Psoas muscle (tissue), 8 donors: Measurements from ENCODE around the gene PYGO2. TPM values are rescaled to one million over a fixed set of nuclear protein-coding genes. Genes with fewer than 3 reads are reported as not detected.

ENCODE experiments used
- ATAC-seq, 4 donors: fragments of 200-7000 bp; cut with Tn5 transposase; one replicate each; pipeline ENCODE4 v1.9.1; 2020; ENCODE audit warnings: moderate library complexity in 3 of 4, mild to moderate bottlenecking in 2 of 4
- DNase-seq, 2 donors: peaks; one replicate each; pipeline ENCODE4 v3.0.0-alpha.2; 2020
- H3K27ac ChIP-seq: fragments of 200-600 bp; one replicate; pipeline ENCODE4 v1.8.0; 2022
- H3K27me3 ChIP-seq, 3 donors: fragments of 200-600 bp in 1 of 3; one replicate each; pipeline versions ENCODE4 v1.6.1 to v1.8.0; 2013 to 2022; ENCODE audit warnings: low read length in 2 of 3, mild to moderate bottlenecking in 2 of 3, moderate library complexity in 1 of 3; ENCODE audit not compliant: insufficient read depth in 3 of 3
- H3K36me3 ChIP-seq, 2 donors: fragments of 200-600 bp in 1 of 2; one replicate each; pipeline versions ENCODE4 v1.6.1 to v1.8.0; 2013 to 2022; ENCODE audit warnings: low read depth in 1 of 2, mild to moderate bottlenecking in 1 of 2, moderate library complexity in 1 of 2; ENCODE audit not compliant: insufficient read depth in 1 of 2
- H3K4me1 ChIP-seq: fragments of 200-600 bp; one replicate; pipeline ENCODE4 v1.8.0; 2022
- H3K4me3 ChIP-seq: fragments of 200-600 bp; one replicate; pipeline ENCODE4 v1.8.0; 2022; ENCODE audit warnings: mild to moderate bottlenecking
- H3K9me3 ChIP-seq: fragments of 200-600 bp; one replicate; pipeline ENCODE4 v1.8.0; 2022
- WGBS, 3 donors: extraction: QIAGEN DNeasy Blood & Tissue Kit; methylation state at CpG; one replicate each; pipeline versions ENCODE4 v1.1.6 to v1.1.7; 2013; 5-methylcytosine and 5-hydroxymethylcytosine counted together
- intact Hi-C, 2 donors: fragments of 100-400 bp; cut with DNase I; formaldehyde crosslinking; loops; one replicate each; pipeline versions ENCODE4 v1.11.0 to v1.14.2; 2022
- polyA plus RNA-seq, 3 donors: library from polyadenylated mRNA; stranded (reverse); fragments of 200-250 nt; gene quantifications; one replicate each; pipeline ENCODE4 v1.2.3, GENCODE V29; 2013
- total RNA-seq, 4 donors: library from RNA; stranded (reverse); fragmentation: NEBNext Ultra II Directional in 2 of 4; extraction: Animal tissue kit (Norgen Biotek cat#: 25700) in 2 of 4; gene quantifications; one replicate each; pipeline versions ENCODE4 v1.2.1 to v1.2.4, GENCODE V29; 2021 to 2023
- TF ChIP-seq, protein P1 (sequence below): fragments of 200-600 bp; IDR thresholded peaks from one replicate; pipeline ENCODE4 v1.8.0; 2022; ENCODE audit warnings: antibody characterized with exemption
- donor health status: healthy with polysubstance abuse.
- donor health status: DM: no; HTN: no; CAD: no; lungs with moderate emphysema.
- donor health status: Bipolar disorder and iron deficiency.
- donor health status: healthy.
- donor health status: DM: yes; HTN: yes; CAD: no.
- donor health status: DM: no; HTN: no; CAD: no.
- donor health status: DM: no; HTN: no; CAD: no.
- donor health status: DM: yes; HTN: yes; CAD: no.

The PYGO2 gene
- total and polyA plus RNA-seq, 7 donors, result 13.1 to 24.0 (median 16.9) TPM

DNA sequence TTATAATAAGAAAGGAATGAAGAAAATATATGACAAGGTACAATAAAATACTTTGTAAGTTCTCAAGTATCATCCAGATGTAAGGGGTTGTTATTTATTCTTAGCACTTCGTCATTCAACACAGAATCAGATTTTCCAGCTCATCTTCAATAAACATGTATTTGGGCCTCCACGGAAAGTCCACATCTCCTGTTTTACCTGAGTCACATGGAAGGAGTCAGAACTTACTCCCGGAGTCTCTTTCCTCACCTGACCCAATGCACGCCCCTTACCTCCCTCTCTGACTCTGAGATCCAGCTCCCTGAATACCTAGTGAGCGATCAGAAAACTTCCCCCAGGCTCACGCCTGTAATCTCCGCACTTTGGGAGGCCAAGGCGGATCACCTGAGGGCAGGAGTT lies 23.6 kb downstream of the PYGO2 start:
- intact Hi-C loops, result loop anchor here in 1 of 2 donors (10.0 kb wide), 1 partner anchor 373 kb away; the partner anchor contains the start of gene CHRNB2
- ATAC-seq (no peak), DNase-seq (no peak)
- H3K4me3 ChIP-seq, result peak overlapping the region; percentile 76
- H3K36me3 ChIP-seq, result peaks cover 0 to 6% of the 10 kb centered on the region in 2 donors
- H3K9me3 ChIP-seq, result no peaks in the 10 kb centered on the region
- H3K27ac ChIP-seq, result peak overlapping the region; percentile 95
- 85 to 94% (median 87%) methylated on average over 8 of the region's 8 CpGs for WGBS, 3 donors
- peaks cover 4% of the 10 kb centered on the region for H3K4me1 ChIP-seq
- H3K27me3 ChIP-seq, result no peaks in the 10 kb centered on the region
- TF ChIP-seq, protein P1, sequence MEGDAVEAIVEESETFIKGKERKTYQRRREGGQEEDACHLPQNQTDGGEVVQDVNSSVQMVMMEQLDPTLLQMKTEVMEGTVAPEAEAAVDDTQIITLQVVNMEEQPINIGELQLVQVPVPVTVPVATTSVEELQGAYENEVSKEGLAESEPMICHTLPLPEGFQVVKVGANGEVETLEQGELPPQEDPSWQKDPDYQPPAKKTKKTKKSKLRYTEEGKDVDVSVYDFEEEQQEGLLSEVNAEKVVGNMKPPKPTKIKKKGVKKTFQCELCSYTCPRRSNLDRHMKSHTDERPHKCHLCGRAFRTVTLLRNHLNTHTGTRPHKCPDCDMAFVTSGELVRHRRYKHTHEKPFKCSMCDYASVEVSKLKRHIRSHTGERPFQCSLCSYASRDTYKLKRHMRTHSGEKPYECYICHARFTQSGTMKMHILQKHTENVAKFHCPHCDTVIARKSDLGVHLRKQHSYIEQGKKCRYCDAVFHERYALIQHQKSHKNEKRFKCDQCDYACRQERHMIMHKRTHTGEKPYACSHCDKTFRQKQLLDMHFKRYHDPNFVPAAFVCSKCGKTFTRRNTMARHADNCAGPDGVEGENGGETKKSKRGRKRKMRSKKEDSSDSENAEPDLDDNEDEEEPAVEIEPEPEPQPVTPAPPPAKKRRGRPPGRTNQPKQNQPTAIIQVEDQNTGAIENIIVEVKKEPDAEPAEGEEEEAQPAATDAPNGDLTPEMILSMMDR, result no peak

DNA sequence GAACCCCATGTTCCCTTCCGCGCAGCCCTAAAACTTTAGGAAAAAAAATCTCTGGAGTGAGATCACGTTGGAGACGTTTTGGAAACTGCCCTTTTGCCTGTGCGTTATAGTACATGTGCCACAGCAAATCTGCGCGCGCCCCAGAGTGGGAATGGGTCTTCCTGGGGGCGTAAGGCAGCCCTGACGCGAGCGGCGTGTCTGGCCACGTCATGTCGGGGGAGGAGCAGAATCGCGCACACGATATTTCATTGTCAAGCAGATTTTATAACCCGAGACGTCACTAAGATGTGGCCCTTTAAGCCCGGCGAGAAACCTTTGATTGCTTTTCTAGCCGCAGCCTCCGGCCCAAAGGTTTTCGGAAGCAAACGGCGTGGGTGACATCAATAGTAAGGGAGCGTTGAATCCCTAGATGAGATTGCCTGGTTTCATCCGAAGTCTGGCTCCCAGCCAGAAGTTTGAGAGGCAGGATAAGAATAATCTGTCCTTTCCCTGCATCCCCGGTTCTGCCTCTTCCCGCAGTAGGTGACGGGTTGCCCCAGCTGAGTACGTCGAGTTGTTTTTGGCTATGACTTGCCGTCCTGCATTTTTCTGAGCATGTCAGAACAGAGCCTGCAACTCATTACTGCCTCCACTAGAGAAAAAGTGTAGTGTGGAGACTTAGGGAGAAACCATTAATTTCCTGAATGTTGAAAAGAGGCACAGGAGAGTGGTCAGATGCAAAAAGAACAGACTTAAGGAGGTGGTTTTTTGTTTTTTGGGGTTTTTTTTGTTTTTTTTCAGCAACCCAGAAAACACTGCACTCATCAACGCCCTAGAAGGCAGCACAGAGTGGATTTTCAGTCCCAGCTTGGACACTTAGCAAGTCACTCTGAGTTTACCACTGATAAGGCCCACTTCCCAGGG lies 24.2 kb downstream of the PYGO2 start:
- peak; percentile 85 to 90 (median 86) for ATAC-seq
- peak; percentile 91 to 96 for DNase-seq
- Histone ChIP-seq H3K4me3 (peak overlapping the region; percentile 76), H3K27me3 (no peaks in the 10 kb centered on the region), H3K27ac (peak overlapping the region; percentile 95), H3K9me3 (no peaks in the 10 kb centered on the region), H3K4me1 (peaks cover 4% of the 10 kb centered on the region), H3K36me3 (peaks cover 0 to 4% of the 10 kb centered on the region in 2 donors)
- WGBS, 3 donors, result 1% methylated on average over 36 of the region's 36 CpGs
- TF ChIP-seq, protein P1, result peak; percentile 20
- intact Hi-C loops, result loop anchor here in 1 of 2 donors (10.0 kb wide), 1 partner anchor 373 kb away; the partner anchor contains the start of gene CHRNB2

DNA sequence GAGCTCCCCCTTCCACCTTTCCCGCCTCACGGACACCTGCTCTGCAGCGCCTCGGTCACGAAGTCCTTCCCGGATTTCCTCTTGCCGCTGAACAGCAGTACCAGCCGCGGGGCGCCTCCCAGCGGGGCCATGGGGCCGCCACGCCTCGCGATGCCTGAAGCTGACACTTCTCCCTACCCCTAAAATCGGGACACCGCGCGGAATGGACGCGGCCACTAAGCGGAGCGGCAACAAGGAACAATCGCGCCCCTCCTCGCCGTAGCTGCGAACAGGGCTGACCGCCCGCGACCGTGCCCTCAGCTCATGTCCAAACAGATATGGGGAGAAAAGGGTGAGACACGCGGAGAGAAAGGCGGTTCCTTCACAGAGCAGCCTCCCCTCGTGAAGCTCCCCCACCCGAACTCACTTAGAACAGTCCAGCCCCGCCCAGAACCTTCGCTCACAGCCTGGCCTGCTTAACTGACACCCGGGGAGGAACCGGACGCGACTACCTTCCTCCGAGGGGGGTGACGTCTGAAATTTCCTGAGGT lies 25.0 kb downstream of the PYGO2 start, which contains the start of gene PMVK:
Gene PMVK (minus strand): TSS at position 165 of the 530 bp plus-strand sequence. CDS start 34 bp downstream, at position 131.
- peaks cover 4 to 9% of the 10 kb centered on the region in 2 donors for H3K36me3 ChIP-seq
- intact Hi-C loops, result loop anchor here in 1 of 2 donors (10.0 kb wide), 1 partner anchor 372 kb away; the partner anchor contains the start of gene CHRNB2
- H3K27me3 ChIP-seq, result no peaks in the 10 kb centered on the region
- ATAC-seq, result peak; percentile 90 to 94 (median 93)
- TF ChIP-seq, protein P1, result peak; percentile 19
- H3K27ac ChIP-seq, result peak within 1 kb of the TSS; percentile 95
- WGBS, 3 donors, result 0% methylated on average over 44 to 45 of the region's 45 CpGs
- peak; percentile 95 to 97 for DNase-seq
- peak within 1 kb of the TSS; percentile 76 for H3K4me3 ChIP-seq
- H3K9me3 ChIP-seq, result no peaks in the 10 kb centered on the region
- H3K4me1 ChIP-seq, result peaks cover 4% of the 10 kb centered on the region

DNA sequence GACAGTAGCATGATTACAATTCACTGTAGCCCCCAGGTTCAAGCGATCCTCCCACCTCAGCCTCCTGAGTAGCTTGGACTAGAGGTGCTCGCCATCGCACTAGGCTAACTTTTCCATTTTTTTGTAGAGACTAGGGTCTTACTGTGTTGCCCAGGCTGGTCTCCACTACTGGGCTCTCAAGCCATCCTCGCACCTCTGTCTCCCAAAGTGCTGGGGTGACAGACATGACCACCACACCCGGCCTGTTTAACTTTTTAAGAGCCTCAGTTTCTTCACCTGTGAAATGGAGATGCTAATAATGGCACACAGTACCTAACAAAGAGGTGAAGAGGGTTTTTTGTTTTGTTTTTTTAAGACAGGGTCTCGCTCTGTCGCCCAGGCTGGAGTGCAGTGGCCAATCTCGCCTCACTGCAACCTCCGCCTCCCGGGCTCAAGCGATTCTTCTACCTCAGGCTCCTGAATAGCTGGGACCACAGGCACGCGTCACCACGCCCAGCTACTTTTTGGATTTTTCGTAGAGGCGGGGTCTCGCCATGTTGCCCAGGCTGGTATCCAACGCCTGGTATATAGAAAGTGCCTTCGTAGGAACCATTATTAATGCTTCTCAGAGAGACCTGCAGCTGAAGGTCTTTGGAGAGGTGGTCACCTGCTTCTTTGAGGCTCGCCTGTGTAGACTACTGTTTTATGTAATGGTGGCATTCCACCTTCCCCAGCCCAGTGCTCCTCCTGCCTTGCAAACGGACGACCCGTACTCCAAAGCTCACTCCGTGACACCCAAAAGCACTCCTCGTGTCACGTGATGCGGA lies 25.6 kb downstream of the PYGO2 start:
- TF ChIP-seq, protein P1, result no peak
- H3K36me3 ChIP-seq, result peaks cover 4 to 15% of the 10 kb centered on the region in 2 donors
- H3K27ac ChIP-seq, result peak overlapping the region; percentile 95
- 29 to 37% (median 33%) methylated on average over 27 of the region's 27 CpGs for WGBS, 3 donors
- peaks cover 4% of the 10 kb centered on the region for H3K4me1 ChIP-seq
- ATAC-seq (no peak), DNase-seq (no peak)
- H3K9me3 ChIP-seq, result no peaks in the 10 kb centered on the region
- intact Hi-C loops, result loop anchor here in 1 of 2 donors (10.0 kb wide), 1 partner anchor 371 kb away; the partner anchor contains the start of gene CHRNB2
- no peaks in the 10 kb centered on the region for H3K27me3 ChIP-seq
- H3K4me3 ChIP-seq, result peak overlapping the region; percentile 76
